Mesenchymal stem cell (in vitro differentiated cells and primary cell): ENCODE data around the gene ABO.
A peak's percentile ranks its signal among the peaks of the same experiment; 100 is the strongest.

Experiments used
- DNase-seq: peaks from one replicate; pipeline ENCODE4 v3.0.0-alpha.2; 2013
- H2AFZ ChIP-seq: one replicate; pipeline ENCODE4 v1.6.1; 2013; ENCODE audit warnings: low read depth, mild to moderate bottlenecking, control low read depth, inconsistent platforms, low read length, moderate library complexity
- H2AK5ac ChIP-seq: 2 replicates; pipeline ENCODE4 v1.6.1; 2013; ENCODE audit warnings: low read length, moderate library complexity, mild to moderate bottlenecking, inconsistent platforms; ENCODE audit not compliant: severe bottlenecking
- H2BK120ac ChIP-seq: one replicate; pipeline ENCODE4 v1.6.1; 2013; ENCODE audit warnings: low read depth, mild to moderate bottlenecking, inconsistent platforms, low read length, moderate library complexity
- H2BK12ac ChIP-seq, 2 experiments: one replicate each; pipeline ENCODE4 v1.6.1; 2013; ENCODE audit warnings: inconsistent platforms in 2 of 2, low read length in 2 of 2, mild to moderate bottlenecking in 2 of 2, moderate library complexity in 2 of 2, control low read depth in 1 of 2
- H2BK15ac ChIP-seq: one replicate; pipeline ENCODE4 v1.6.1; 2013; ENCODE audit warnings: mild to moderate bottlenecking, low read depth, inconsistent platforms; ENCODE audit not compliant: poor library complexity, severe bottlenecking
- H2BK5ac ChIP-seq: 2 replicates; pipeline ENCODE4 v1.6.1; 2013; ENCODE audit warnings: low read depth, mild to moderate bottlenecking, low read length, control low read depth, inconsistent platforms; ENCODE audit not compliant: poor library complexity, severe bottlenecking
- H3K14ac ChIP-seq, 2 experiments: one replicate each; pipeline ENCODE4 v1.6.1; 2013; ENCODE audit warnings: inconsistent platforms in 2 of 2, low read length in 2 of 2, control low read depth in 1 of 2, mild to moderate bottlenecking in 1 of 2, moderate library complexity in 1 of 2
- H3K18ac ChIP-seq, 2 experiments: one replicate each; pipeline ENCODE4 v1.6.1; 2013; ENCODE audit warnings: inconsistent platforms in 2 of 2, low read length in 2 of 2, control low read depth in 1 of 2, low read depth in 1 of 2, mild to moderate bottlenecking in 1 of 2
- H3K23ac ChIP-seq, 2 experiments: one replicate each; pipeline ENCODE4 v1.6.1; 2013; ENCODE audit warnings: inconsistent platforms in 2 of 2, low read length in 2 of 2, mild to moderate bottlenecking in 2 of 2, moderate library complexity in 2 of 2, control low read depth in 1 of 2
- H3K27ac ChIP-seq: 2 replicates; pipeline ENCODE4 v1.5.1; 2013; ENCODE audit warnings: mild to moderate bottlenecking, moderate library complexity, low read length, control low read depth, inconsistent platforms; ENCODE audit not compliant: poor library complexity, severe bottlenecking
- H3K27me3 ChIP-seq, 2 experiments: 2 replicates each; pipeline versions ENCODE4 v1.6.1 to v1.7.0; 2013; ENCODE audit warnings: low read length in 2 of 2, mild to moderate bottlenecking in 2 of 2, moderate library complexity in 2 of 2, control low read depth in 1 of 2, inconsistent platforms in 1 of 2; ENCODE audit not compliant: control insufficient read depth in 1 of 2, insufficient read depth in 1 of 2
- H3K36me3 ChIP-seq, 2 experiments: 2 replicates each; pipeline versions ENCODE4 v1.6.1 to v1.7.0; 2013; ENCODE audit warnings: low read length in 2 of 2, control low read depth in 1 of 2, inconsistent platforms in 1 of 2, low read depth in 1 of 2, mild to moderate bottlenecking in 1 of 2; ENCODE audit not compliant: insufficient read depth in 2 of 2, control insufficient read depth in 1 of 2
- H3K4ac ChIP-seq, 2 experiments: one replicate each; pipeline ENCODE4 v1.6.1; 2013; ENCODE audit warnings: inconsistent platforms in 2 of 2, low read length in 2 of 2, mild to moderate bottlenecking in 2 of 2, moderate library complexity in 2 of 2, control low read depth in 1 of 2, low read depth in 1 of 2
- H3K4me1 ChIP-seq: 2 replicates; pipeline ENCODE4 v1.6.1; 2013; ENCODE audit warnings: low read depth, low read length, control low read depth; ENCODE audit not compliant: control insufficient read depth, insufficient read depth
- H3K4me2 ChIP-seq: 2 replicates; pipeline ENCODE4 v1.6.1; 2013; ENCODE audit warnings: low read length, mild to moderate bottlenecking, inconsistent platforms; ENCODE audit not compliant: poor library complexity, severe bottlenecking
- H3K4me3 ChIP-seq, 2 experiments: 2 replicates each; pipeline versions ENCODE4 v1.5.1 to v1.7.0; 2013; ENCODE audit warnings: low read length in 2 of 2, mild to moderate bottlenecking in 2 of 2, control low read depth in 1 of 2, low read depth in 1 of 2; ENCODE audit not compliant: insufficient read depth in 1 of 2
- H3K79me1 ChIP-seq: replicated peaks from 2 replicates; pipeline ENCODE4 v1.6.1; 2013; ENCODE audit warnings: mild to moderate bottlenecking, control low read depth, low read length, inconsistent platforms; ENCODE audit not compliant: poor library complexity, severe bottlenecking
- H3K9ac ChIP-seq: 2 replicates; pipeline ENCODE4 v1.7.0; 2013; ENCODE audit warnings: mild to moderate bottlenecking, low read length, moderate library complexity
- H3K9me3 ChIP-seq: 2 replicates; pipeline ENCODE4 v1.7.0; 2013; ENCODE audit warnings: mild to moderate bottlenecking, low read length; ENCODE audit not compliant: control insufficient read depth
- H4K8ac ChIP-seq: one replicate; pipeline ENCODE4 v1.6.1; 2013; ENCODE audit warnings: inconsistent platforms, mild to moderate bottlenecking, low read length, moderate library complexity
- H4K91ac ChIP-seq: one replicate; pipeline ENCODE4 v1.6.1; 2013; ENCODE audit warnings: mild to moderate bottlenecking, low read length, inconsistent platforms
- WGBS: methylation state at CpG from one replicate; pipeline ENCODE4 v1.1.7; 2013; ENCODE audit warnings: mixed read lengths; 5-methylcytosine and 5-hydroxymethylcytosine counted together

ABO gene

GRCh38 chr9:133257465-133257956, 17.5 kb downstream of the ABO start:
- H2AK5ac ChIP-seq, result no peak overlapping the region

DNA sequence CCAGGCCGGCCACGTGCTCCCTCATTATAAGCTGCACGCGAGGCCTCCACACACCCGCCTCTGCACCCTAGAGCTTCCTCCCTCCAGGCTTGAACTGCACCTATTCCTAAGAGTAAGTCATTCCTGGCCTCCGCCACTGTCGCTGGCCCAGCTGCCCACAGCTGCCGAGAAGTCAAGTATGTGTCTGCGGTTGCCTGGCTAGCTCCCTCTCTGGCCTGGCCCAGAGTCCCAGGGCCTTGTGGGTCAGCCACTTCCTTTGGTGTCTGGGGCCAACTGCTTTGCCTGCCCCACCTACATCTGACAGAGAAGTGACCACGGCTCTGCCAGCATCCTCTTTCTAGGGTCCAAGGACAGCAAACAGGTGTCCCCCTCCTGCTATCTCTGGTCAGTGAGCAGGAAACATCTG, 18.3 kb downstream of the ABO start:
- Histone ChIP-seq H4K8ac (no peak overlapping the region), H3K4ac (no peak overlapping the region), H3K4me1 (no peaks in the 10 kb centered on the region), H3K79me1 (no peaks in the 10 kb centered on the region), H3K4me3 (no peak overlapping the region), H3K23ac (no peak overlapping the region), H2AK5ac (no peak overlapping the region), H2AFZ (no peak overlapping the region), H3K9ac (no peak overlapping the region), H3K27ac (no peak overlapping the region), H2BK120ac (no peak overlapping the region), H4K91ac (no peak overlapping the region), H3K14ac (peak overlapping the region in 1 of 2 experiments; percentile 28), H3K4me2 (no peak overlapping the region), H3K18ac (no peak overlapping the region), H3K9me3 (no peaks in the 10 kb centered on the region), H2BK15ac (no peak overlapping the region), H2BK12ac (no peak overlapping the region), H2BK5ac (no peak overlapping the region), H3K27me3 (peaks cover 32 to 38% of the 10 kb centered on the region in 2 experiments), H3K36me3 (no peaks in the 10 kb centered on the region)
- no peak for DNase-seq
- WGBS, result 87% methylated on average over 10 of the region's 10 CpGs

More at GRCh38 chr9:133257465-133257956, 17.5 kb downstream of the ABO start:
- H2BK5ac ChIP-seq, result no peak overlapping the region
- no peak overlapping the region for H3K9ac ChIP-seq
- peaks cover 32 to 38% of the 10 kb centered on the region in 2 experiments for H3K27me3 ChIP-seq
- H3K9me3 ChIP-seq, result no peaks in the 10 kb centered on the region
- 87% methylated on average over 12 of the region's 13 CpGs for WGBS
- no peak overlapping the region for H3K4me3 ChIP-seq
- H3K14ac ChIP-seq, result no peak overlapping the region
- H2AFZ ChIP-seq, result no peak overlapping the region
- no peak overlapping the region for H4K8ac ChIP-seq
- H3K18ac ChIP-seq, result no peak overlapping the region
- no peaks in the 10 kb centered on the region for H3K36me3 ChIP-seq
- no peak overlapping the region for H3K4ac ChIP-seq
- H3K4me1 ChIP-seq, result no peaks in the 10 kb centered on the region
- no peak overlapping the region for H2BK15ac ChIP-seq
- H3K79me1 ChIP-seq, result no peaks in the 10 kb centered on the region
- H2BK120ac ChIP-seq, result no peak overlapping the region
- no peak overlapping the region for H3K23ac ChIP-seq
- H3K4me2 ChIP-seq, result no peak overlapping the region
- DNase-seq, result no peak
- no peak overlapping the region for H2BK12ac ChIP-seq
- H3K27ac ChIP-seq, result no peak overlapping the region
- H4K91ac ChIP-seq, result no peak overlapping the region

- Histone ChIP-seq H3K9ac (no peak overlapping the region), H2BK5ac (no peak overlapping the region), H3K4me1 (no peaks in the 10 kb centered on the region), H3K27me3 (peaks cover 31 to 37% of the 10 kb centered on the region in 2 experiments), H2BK120ac (no peak overlapping the region), H2AK5ac (no peak overlapping the region), H4K91ac (no peak overlapping the region), H2BK15ac (no peak overlapping the region), H3K4ac (no peak overlapping the region), H3K9me3 (no peaks in the 10 kb centered on the region), H3K4me2 (no peak overlapping the region), H2BK12ac (no peak overlapping the region), H3K4me3 (no peak overlapping the region), H3K36me3 (no peaks in the 10 kb centered on the region), H3K18ac (no peak overlapping the region), H2AFZ (no peak overlapping the region), H3K79me1 (no peaks in the 10 kb centered on the region), H3K23ac (no peak overlapping the region), H3K27ac (no peak overlapping the region), H3K14ac (no peak overlapping the region), H4K8ac (no peak overlapping the region)
- no peak for DNase-seq
- WGBS, result 95% methylated on average over 30 of the region's 30 CpGs
Measured at GRCh38 chr9:133256136-133256461, 18.9 kb downstream of the ABO start.

DNA sequence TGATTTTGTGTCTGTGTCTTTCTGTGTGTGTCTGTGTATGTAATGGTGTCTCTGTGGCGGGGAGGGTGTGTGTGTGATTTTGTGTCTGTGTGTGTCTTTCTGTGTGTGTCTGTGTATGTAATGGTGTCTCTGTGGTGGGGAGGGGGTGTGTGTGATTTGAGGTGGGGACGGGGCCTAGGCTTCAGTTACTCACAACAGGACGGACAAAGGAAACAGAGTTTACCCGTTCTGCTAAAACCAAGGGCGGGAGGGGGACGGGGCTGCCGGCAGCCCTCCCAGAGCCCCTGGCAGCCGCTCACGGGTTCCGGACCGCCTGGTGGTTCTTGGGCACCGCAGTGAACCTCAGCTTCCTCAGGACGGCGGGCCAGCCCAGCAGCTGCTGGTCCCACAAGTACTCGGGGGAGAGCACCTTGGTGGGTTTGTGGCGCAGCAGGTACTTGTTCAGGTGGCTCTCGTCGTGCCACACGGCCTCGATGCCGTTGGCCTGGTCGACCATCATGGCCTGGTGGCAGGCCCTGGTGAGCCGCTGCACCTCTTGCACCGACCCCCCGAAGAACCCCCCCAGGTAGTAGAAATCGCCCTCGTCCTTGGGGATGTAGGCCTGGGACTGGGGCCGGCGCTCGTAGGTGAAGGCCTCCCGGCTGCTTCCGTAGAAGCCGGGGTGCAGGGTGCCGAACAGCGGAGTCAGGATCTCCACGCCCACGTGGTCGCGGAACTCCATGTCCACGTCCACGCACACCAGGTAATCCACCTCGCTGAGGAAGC, 19.4 kb downstream of the ABO start:
- Histone ChIP-seq H2BK12ac (no peak overlapping the region), H2BK15ac (no peak overlapping the region)
- WGBS, result 95% methylated on average over 41 of the region's 42 CpGs

More for the DNA sequence above, 19.4 kb downstream of the ABO start:
- Histone ChIP-seq H3K27ac (no peak overlapping the region), H3K4ac (no peak overlapping the region), H3K4me3 (no peak overlapping the region), H3K14ac (no peak overlapping the region), H3K18ac (no peak overlapping the region), H3K36me3 (no peaks in the 10 kb centered on the region), H3K23ac (no peak overlapping the region), H3K4me1 (no peaks in the 10 kb centered on the region), H4K91ac (no peak overlapping the region), H2AFZ (no peak overlapping the region), H3K9me3 (no peaks in the 10 kb centered on the region), H3K27me3 (peaks cover 31 to 42% of the 10 kb centered on the region in 2 experiments), H3K9ac (no peak overlapping the region), H2AK5ac (no peak overlapping the region), H3K79me1 (no peaks in the 10 kb centered on the region), H4K8ac (no peak overlapping the region), H3K4me2 (no peak overlapping the region), H2BK120ac (no peak overlapping the region), H2BK5ac (no peak overlapping the region)
- DNase-seq, result no peak
